Caco-2 (cell line): ENCODE measurements around the gene MRPL49. TPM values are rescaled to one million over a fixed set of nuclear protein-coding genes. Genes with fewer than 3 reads are reported as not detected.
A peak's percentile ranks its signal among the peaks of the same experiment; 100 is the strongest.

Source experiments
- BruUV-seq: library from RNA; stranded (reverse); fragments of 400-500 nt; replicated peaks from 2 replicates; lab custom pipeline; 2021; lab: Mats Ljungman, UMichigan
- CTCF ChIA-PET: fragments of 300-600 bp; sonication (Branson Sonifier 250); formaldehyde crosslinking; loops from one replicate; lab custom pipeline; 2022; ENCODE audit warnings: antibody characterized with exemption; lab: Charles Lee
- POLR2A ChIA-PET: fragments of 300-600 bp; sonication (Branson Sonifier 250); formaldehyde crosslinking; loops from one replicate; lab custom pipeline; 2022; ENCODE audit warnings: antibody characterized with exemption; lab: Charles Lee
- DNase-seq, 2 experiments: peaks; one replicate each; pipeline versions ENCODE4 v3.0.0 to v3.0.0-alpha.2; 2020 to 2022
- H3K27me3 ChIP-seq: replicated peaks from 2 replicates; pipeline ENCODE4 v1.6.0; 2011; ENCODE audit warnings: low read length; ENCODE audit not compliant: control insufficient read depth, insufficient read depth
- H3K36me3 ChIP-seq: 2 replicates; pipeline ENCODE4 v1.5.1; 2011; ENCODE audit warnings: low read length; ENCODE audit not compliant: control insufficient read depth, insufficient read depth
- H3K4me1 ChIP-seq: fragments of 250-450 bp; sonication (Bioruptor Pico); 2 replicates; pipeline ENCODE4 v1.5.1; 2020; ENCODE audit warnings: mild to moderate bottlenecking
- H3K4me3 ChIP-seq: 2 replicates; pipeline ENCODE4 v1.5.1; 2011; ENCODE audit warnings: low read depth, mild to moderate bottlenecking, control low read depth, low read length
- H3K9me3 ChIP-seq: fragments of 250-450 bp; sonication (Bioruptor Pico); 2 replicates; pipeline ENCODE4 v1.5.1; 2020; ENCODE audit warnings: mild to moderate bottlenecking, moderate library complexity
- H3K27ac Mint-ChIP-seq: one replicate; pipeline ENCODE4 v1.8.0; 2022; ENCODE audit warnings: mixed read lengths; ENCODE audit not compliant: unreplicated experiment
- H3K27me3 Mint-ChIP-seq: one replicate; pipeline ENCODE4 v1.8.0; 2022; ENCODE audit warnings: mixed read lengths; ENCODE audit not compliant: insufficient read depth, unreplicated experiment
- H3K36me3 Mint-ChIP-seq: one replicate; pipeline ENCODE4 v1.8.0; 2022; ENCODE audit warnings: mild to moderate bottlenecking, mixed read lengths; ENCODE audit not compliant: insufficient read depth, unreplicated experiment
- H3K4me1 Mint-ChIP-seq: one replicate; pipeline ENCODE4 v1.8.0; 2022; ENCODE audit warnings: low read depth, mixed read lengths; ENCODE audit not compliant: unreplicated experiment
- H3K4me3 Mint-ChIP-seq: one replicate; pipeline ENCODE4 v1.8.0; 2022; ENCODE audit warnings: mild to moderate bottlenecking, moderate library complexity, mixed read lengths; ENCODE audit not compliant: unreplicated experiment
- H3K9me3 Mint-ChIP-seq: one replicate; pipeline ENCODE4 v1.8.0; 2022; ENCODE audit warnings: mixed read lengths; ENCODE audit not compliant: unreplicated experiment
- intact Hi-C: fragments of 100-400 bp; cut with micrococcal nuclease; formaldehyde crosslinking; loops from one replicate; pipeline ENCODE4 v1.10.0; 2022; ENCODE audit not compliant: unreplicated experiment
- total RNA-seq: library from RNA; stranded (reverse); gene quantifications from 2 replicates; pipeline ENCODE4 v1.2.3, GENCODE V29; 2022
- TF ChIP-seq, protein P1 (sequence below), 2 experiments: fragments of 200-600 bp in 1 of 2; IDR thresholded peaks; 1 replicate in 1 of 2; 2 replicates in 1 of 2; pipeline versions ENCODE4 v1.5.1 to v1.8.0; 2011 to 2022; ENCODE audit warnings: antibody characterized with exemption in 1 of 2, control low read depth in 1 of 2, inconsistent platforms in 1 of 2, low read depth in 1 of 2, low read length in 1 of 2, mild to moderate bottlenecking in 1 of 2, moderate library complexity in 1 of 2; ENCODE audit not compliant: insufficient read depth in 1 of 2, severe bottlenecking in 1 of 2, unreplicated experiment in 1 of 2

Gene MRPL49
- total RNA-seq, 1 experiment from 2014 or later: 95.1 TPM

GRCh38 chr11:65114538-65115171, 7.5 kb upstream of the MRPL49 start:
- no TSS peak for BruUV-seq
- H3K4me3 ChIP-seq: no peak overlapping the region
- no peaks in the 10 kb centered on the region for H3K9me3 ChIP-seq
- Mint-ChIP-seq H3K36me3 (peaks cover 92% of the 10 kb centered on the region), H3K4me1 (peaks cover 6% of the 10 kb centered on the region), H3K27me3 (no peaks in the 10 kb centered on the region), H3K4me3 (peak overlapping the region; percentile 83), H3K27ac (no peak overlapping the region), H3K9me3 (no peaks in the 10 kb centered on the region)
- TF ChIP-seq, protein P1, sequence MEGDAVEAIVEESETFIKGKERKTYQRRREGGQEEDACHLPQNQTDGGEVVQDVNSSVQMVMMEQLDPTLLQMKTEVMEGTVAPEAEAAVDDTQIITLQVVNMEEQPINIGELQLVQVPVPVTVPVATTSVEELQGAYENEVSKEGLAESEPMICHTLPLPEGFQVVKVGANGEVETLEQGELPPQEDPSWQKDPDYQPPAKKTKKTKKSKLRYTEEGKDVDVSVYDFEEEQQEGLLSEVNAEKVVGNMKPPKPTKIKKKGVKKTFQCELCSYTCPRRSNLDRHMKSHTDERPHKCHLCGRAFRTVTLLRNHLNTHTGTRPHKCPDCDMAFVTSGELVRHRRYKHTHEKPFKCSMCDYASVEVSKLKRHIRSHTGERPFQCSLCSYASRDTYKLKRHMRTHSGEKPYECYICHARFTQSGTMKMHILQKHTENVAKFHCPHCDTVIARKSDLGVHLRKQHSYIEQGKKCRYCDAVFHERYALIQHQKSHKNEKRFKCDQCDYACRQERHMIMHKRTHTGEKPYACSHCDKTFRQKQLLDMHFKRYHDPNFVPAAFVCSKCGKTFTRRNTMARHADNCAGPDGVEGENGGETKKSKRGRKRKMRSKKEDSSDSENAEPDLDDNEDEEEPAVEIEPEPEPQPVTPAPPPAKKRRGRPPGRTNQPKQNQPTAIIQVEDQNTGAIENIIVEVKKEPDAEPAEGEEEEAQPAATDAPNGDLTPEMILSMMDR (IDR thresholded peaks at IDR 0.05; ENCODE audit: insufficient read depth in 1 of 2, low read depth in 1 of 2, low read length in 1 of 2, severe bottlenecking in 1 of 2, unreplicated experiment in 1 of 2): no peak
- no peak for DNase-seq
- CTCF ChIA-PET: interaction anchor here (1.3 kb wide), 1 partner anchor 7 kb away, joined by 3 read pairs; the partner anchor contains the start of genes FAU and MRPL49
- H3K27me3 ChIP-seq: no peaks in the 10 kb centered on the region
- peaks cover 5% of the 10 kb centered on the region; the same call in 1 of the 2 replicates for H3K36me3 ChIP-seq
- H3K4me1 ChIP-seq: peaks cover 26% of the 10 kb centered on the region
- intact Hi-C loops: loop anchor here (5.0 to 10.0 kb wide), 2 partner anchors 138 to 340 kb away; partner anchors contain the start of gene SF1
- POLR2A ChIA-PET: interaction anchor here (0.6 kb wide), 1 partner anchor 29 kb away, joined by 3 read pairs; no protein-coding TSS in a partner anchor

DNA sequence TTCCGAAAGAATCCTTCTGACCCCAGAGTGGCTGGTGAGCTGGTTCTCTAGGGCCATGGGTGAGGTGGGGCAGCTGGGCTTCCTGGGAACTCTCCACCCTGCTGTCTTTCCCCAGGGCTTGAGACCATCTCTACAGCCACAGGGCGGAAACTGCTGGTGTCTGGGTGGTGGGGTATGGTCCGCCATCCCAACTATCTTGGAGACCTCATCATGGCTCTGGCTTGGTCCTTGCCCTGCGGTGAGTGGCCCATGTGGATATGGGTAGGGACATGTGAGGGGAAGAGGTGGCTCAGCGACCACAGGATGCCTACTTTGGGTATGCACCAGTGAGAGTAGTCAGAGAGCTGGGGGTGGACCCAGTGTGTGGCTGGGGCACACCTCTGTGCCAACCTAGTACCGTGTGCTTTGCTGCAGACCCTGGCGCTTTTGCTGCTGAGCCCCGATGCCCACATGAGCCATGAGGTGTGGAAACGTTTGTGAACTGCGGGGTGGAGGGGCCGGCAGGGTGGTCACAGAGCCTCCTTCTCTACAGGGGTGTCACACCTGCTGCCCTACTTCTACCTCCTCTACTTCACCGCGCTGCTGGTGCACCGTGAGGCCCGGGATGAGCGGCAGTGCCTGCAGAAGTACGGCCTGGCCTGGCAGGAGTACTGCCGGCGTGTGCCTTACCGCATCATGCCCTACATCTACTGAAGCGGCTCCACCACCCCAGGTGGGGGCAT, 6.6 kb upstream of the MRPL49 start:
- Mint-ChIP-seq H3K27ac (no peak overlapping the region), H3K4me1 (peaks cover 6% of the 10 kb centered on the region)
- intact Hi-C loops: loop anchor here (5.0 to 10.0 kb wide), 2 partner anchors 137 to 341 kb away; partner anchors contain the start of gene SF1

More for the DNA sequence above, 6.6 kb upstream of the MRPL49 start:
- TF ChIP-seq, protein P1 (IDR thresholded peaks at IDR 0.05; ENCODE audit: insufficient read depth in 1 of 2, low read depth in 1 of 2, low read length in 1 of 2, severe bottlenecking in 1 of 2, unreplicated experiment in 1 of 2): no peak
- peaks cover 26% of the 10 kb centered on the region for H3K4me1 ChIP-seq
- Mint-ChIP-seq H3K27me3 (no peaks in the 10 kb centered on the region), H3K9me3 (no peaks in the 10 kb centered on the region), H3K36me3 (peaks cover 95% of the 10 kb centered on the region), H3K4me3 (peak overlapping the region; percentile 83)
- H3K36me3 ChIP-seq: peaks cover 7% of the 10 kb centered on the region; the same call in 1 of the 2 replicates
- ChIA-PET POLR2A (interaction anchor here (0.9 kb wide), 1 partner anchor 19 kb away, joined by 3 read pairs; no protein-coding TSS in a partner anchor), CTCF (no interaction called here)
- no peak for DNase-seq
- H3K4me3 ChIP-seq: no peak overlapping the region
- H3K27me3 ChIP-seq: no peaks in the 10 kb centered on the region
- no TSS peak for BruUV-seq
- H3K9me3 ChIP-seq: no peaks in the 10 kb centered on the region
